ENCODE results near the gene GHR.
"Not testable (repeated sequence)": the region's sequence is repeated elsewhere in the genome, so short reads cannot be mapped to it uniquely, and the experiment has no call there.

GHR gene

GRCh38 chr5:42676362-42676761, 253.1 kb downstream of the GHR start:
- no peak overlapping the region for H3K27ac ChIP-seq (replicated peaks)
- TF ChIP-seq REST (IDR thresholded peaks at IDR 0.05; ENCODE audit: insufficient replicate concordance, low read depth) (no peak), SPI1 (IDR thresholded peaks at IDR 0.05; ENCODE audit: borderline replicate concordance, low read depth) (no peak), POLR2AphosphoS5 (IDR thresholded peaks at IDR 0.05; ENCODE audit: low read depth) (no peak), CTCF (IDR thresholded peaks at IDR 0.05; ENCODE audit: insufficient read depth, low read length) (no peak), GABPA (IDR thresholded peaks at IDR 0.05; ENCODE audit: low read depth) (no peak)
- DNase-seq (ENCODE audit: low read depth in 1 of 2, low spot score in 1 of 2): no peak

GRCh38 chr5:42677156-42677842, 254.1 kb downstream of the GHR start:
- no peak overlapping the region for H3K4me3 ChIP-seq (replicated peaks; ENCODE audit: insufficient read depth, low read length)
- no peaks in the 10 kb centered on the region for H3K27me3 ChIP-seq (ENCODE audit: insufficient read depth, poor library complexity, severe bottlenecking)
- TF ChIP-seq CTCF (IDR thresholded peaks at IDR 0.05; ENCODE audit: insufficient read depth, low read length) (no peak), POLR2AphosphoS5 (IDR thresholded peaks at IDR 0.05; ENCODE audit: low read depth) (no peak), SPI1 (IDR thresholded peaks at IDR 0.05; ENCODE audit: borderline replicate concordance, low read depth) (no peak), REST (IDR thresholded peaks at IDR 0.05; ENCODE audit: insufficient replicate concordance, low read depth) (no peak), GABPA (IDR thresholded peaks at IDR 0.05; ENCODE audit: low read depth) (no peak)
- no peak overlapping the region for H3K27ac ChIP-seq (replicated peaks)
- DNase-seq (ENCODE audit: low read depth in 1 of 2, low spot score in 1 of 2): no peak

More at GRCh38 chr5:42676362-42676761, 253.1 kb downstream of the GHR start:
- H3K27me3 ChIP-seq (ENCODE audit: insufficient read depth, poor library complexity, severe bottlenecking): no peaks in the 10 kb centered on the region
- H3K4me3 ChIP-seq (replicated peaks; ENCODE audit: insufficient read depth, low read length): no peak overlapping the region

GRCh38 chr5:42680046-42680445, 256.8 kb downstream of the GHR start:
- H3K27ac ChIP-seq (replicated peaks): no peak overlapping the region
- no peak for DNase-seq (ENCODE audit: low read depth in 1 of 2, low spot score in 1 of 2)
- H3K27me3 ChIP-seq (ENCODE audit: insufficient read depth, poor library complexity, severe bottlenecking): no peaks in the 10 kb centered on the region
- H3K4me3 ChIP-seq (replicated peaks; ENCODE audit: insufficient read depth, low read length): no peak overlapping the region
- no peak for TF ChIP-seq REST (IDR thresholded peaks at IDR 0.05; ENCODE audit: insufficient replicate concordance, low read depth)
- no peak for TF ChIP-seq CTCF (IDR thresholded peaks at IDR 0.05; ENCODE audit: insufficient read depth, low read length)
- no peak for TF ChIP-seq POLR2AphosphoS5 (IDR thresholded peaks at IDR 0.05; ENCODE audit: low read depth)

GRCh38 chr5:42685078-42685477, 261.8 kb downstream of the GHR start:
- H3K4me3 ChIP-seq (replicated peaks; ENCODE audit: insufficient read depth, low read length); H3K27me3 ChIP-seq (ENCODE audit: insufficient read depth, poor library complexity, severe bottlenecking); DNase-seq (ENCODE audit: low read depth in 1 of 2, low spot score in 1 of 2); H3K27ac ChIP-seq (replicated peaks): not testable (repeated sequence)

Data from HL-60 (cell line).